BE2C (cell line): ENCODE measurements around the gene NOS1AP.
A peak's percentile ranks its signal among the peaks of the same experiment; 100 is the strongest.

Source experiments
- DNase-seq: peaks from one replicate; pipeline ENCODE4 v3.0.0-alpha.2; 2020
- H3K27me3 ChIP-seq: fragments of 250-450 bp; sonication (Bioruptor Pico); 2 replicates; pipeline ENCODE4 v1.5.1; 2020; ENCODE audit warnings: mild to moderate bottlenecking
- H3K36me3 ChIP-seq: fragments of 250-450 bp; sonication (Bioruptor Pico); 2 replicates; pipeline ENCODE4 v1.5.1; 2020; ENCODE audit warnings: mild to moderate bottlenecking
- H3K4me1 ChIP-seq: fragments of 250-450 bp; sonication (Bioruptor Pico); 2 replicates; pipeline ENCODE4 v1.5.1; 2020
- H3K4me3 ChIP-seq: 2 replicates; pipeline ENCODE4 v1.5.1; 2011; ENCODE audit warnings: low read depth, low read length
- H3K9me3 ChIP-seq: fragments of 250-450 bp; sonication (Bioruptor Pico); 2 replicates; pipeline ENCODE4 v1.5.1; 2020
- CTCF ChIP-seq: IDR thresholded peaks from 2 replicates; pipeline ENCODE4 v1.5.1; 2012; ENCODE audit warnings: mild to moderate bottlenecking, low read depth, low read length

NOS1AP gene

GRCh38 chr1:162270016-162270770 is 200.7 kb downstream of the NOS1AP start:
- Histone ChIP-seq H3K27me3 (no peaks in the 10 kb centered on the region), H3K9me3 (no peaks in the 10 kb centered on the region), H3K4me3 (no peak overlapping the region), H3K36me3 (no peaks in the 10 kb centered on the region), H3K4me1 (peaks cover 8% of the 10 kb centered on the region)
- no peak for TF ChIP-seq CTCF
- no peak for DNase-seq

GRCh38 chr1:162271972-162272371 is 202.5 kb downstream of the NOS1AP start:
- no peak overlapping the region for H3K4me3 ChIP-seq
- no peak for TF ChIP-seq CTCF
- H3K9me3 ChIP-seq, result no peaks in the 10 kb centered on the region
- DNase-seq, result no peak
- H3K36me3 ChIP-seq, result no peaks in the 10 kb centered on the region
- H3K4me1 ChIP-seq, result peaks cover 8% of the 10 kb centered on the region
- H3K27me3 ChIP-seq, result no peaks in the 10 kb centered on the region

- Histone ChIP-seq H3K27me3 (no peaks in the 10 kb centered on the region), H3K9me3 (no peaks in the 10 kb centered on the region), H3K36me3 (no peaks in the 10 kb centered on the region), H3K4me3 (no peak overlapping the region), H3K4me1 (peaks cover 8% of the 10 kb centered on the region)
- TF ChIP-seq CTCF, result no peak
- no peak for DNase-seq
Measured at GRCh38 chr1:162272419-162272818, 202.9 kb downstream of the NOS1AP start.

- H3K4me1 ChIP-seq, result peaks cover 8% of the 10 kb centered on the region
- no peak for TF ChIP-seq CTCF
- no peak overlapping the region for H3K4me3 ChIP-seq
- DNase-seq, result no peak
- no peaks in the 10 kb centered on the region for H3K36me3 ChIP-seq
- H3K27me3 ChIP-seq, result no peaks in the 10 kb centered on the region
- H3K9me3 ChIP-seq, result no peaks in the 10 kb centered on the region
Measured at GRCh38 chr1:162275622-162276175, 206.2 kb downstream of the NOS1AP start.

GRCh38 chr1:162276493-162276892 is 207.0 kb downstream of the NOS1AP start:
- H3K4me3 ChIP-seq, result no peak overlapping the region
- peak; percentile 60 for TF ChIP-seq CTCF
- no peaks in the 10 kb centered on the region for H3K9me3 ChIP-seq
- H3K4me1 ChIP-seq, result peaks cover 8% of the 10 kb centered on the region
- H3K27me3 ChIP-seq, result no peaks in the 10 kb centered on the region
- no peaks in the 10 kb centered on the region for H3K36me3 ChIP-seq
- DNase-seq, result no peak

- Histone ChIP-seq H3K27me3 (no peaks in the 10 kb centered on the region), H3K9me3 (no peaks in the 10 kb centered on the region), H3K4me3 (no peak overlapping the region), H3K4me1 (no peaks in the 10 kb centered on the region), H3K36me3 (no peaks in the 10 kb centered on the region)
- TF ChIP-seq CTCF, result no peak
- peak; percentile 38 for DNase-seq
Measured at GRCh38 chr1:162279136-162279498, 209.6 kb downstream of the NOS1AP start.
